ENCODE data around the gene LITAFD. TPM values are rescaled to one million over a fixed set of nuclear protein-coding genes. Genes with fewer than 3 reads are reported as not detected.

Gene LITAFD
- total RNA-seq, 1 experiment from 2014 or later, result not detected

DNA sequence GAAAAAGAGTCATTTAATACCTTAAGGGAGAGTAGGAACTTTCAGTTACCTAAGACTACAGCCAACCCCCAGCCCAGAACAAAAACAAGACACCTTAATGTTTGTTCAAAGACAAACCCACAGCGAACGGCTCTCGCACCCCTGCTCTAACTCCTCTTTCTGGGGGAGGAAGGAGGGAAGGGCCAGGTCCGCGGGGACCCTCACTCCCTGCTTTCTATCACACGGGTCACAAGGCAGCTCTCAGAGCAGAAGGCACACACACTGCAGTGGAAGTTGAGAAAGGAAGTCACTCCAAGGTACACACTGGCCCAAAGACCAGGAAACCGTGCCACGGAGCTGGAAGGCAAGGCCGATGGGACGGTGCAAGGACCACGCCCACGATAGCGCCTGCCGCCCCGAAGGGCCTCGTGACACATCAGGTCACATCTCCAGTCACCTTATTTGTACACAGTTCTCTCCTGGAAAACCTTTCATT lies 10.0 kb downstream of the LITAFD start:
- Mint-ChIP-seq H3K27ac (ENCODE audit: low read depth, unreplicated experiment) (peak overlapping the region; percentile 42), H3K9me3 (ENCODE audit: unreplicated experiment) (no peaks in the 10 kb centered on the region), H3K4me1 (ENCODE audit: insufficient read depth, unreplicated experiment) (peaks cover 4% of the 10 kb centered on the region), H3K4me3 (ENCODE audit: unreplicated experiment) (no peak overlapping the region), H3K27me3 (ENCODE audit: insufficient read depth, unreplicated experiment) (no peaks in the 10 kb centered on the region), H3K36me3 (ENCODE audit: insufficient read depth, unreplicated experiment) (peaks cover 68% of the 10 kb centered on the region)
- TF ChIP-seq, protein P1, sequence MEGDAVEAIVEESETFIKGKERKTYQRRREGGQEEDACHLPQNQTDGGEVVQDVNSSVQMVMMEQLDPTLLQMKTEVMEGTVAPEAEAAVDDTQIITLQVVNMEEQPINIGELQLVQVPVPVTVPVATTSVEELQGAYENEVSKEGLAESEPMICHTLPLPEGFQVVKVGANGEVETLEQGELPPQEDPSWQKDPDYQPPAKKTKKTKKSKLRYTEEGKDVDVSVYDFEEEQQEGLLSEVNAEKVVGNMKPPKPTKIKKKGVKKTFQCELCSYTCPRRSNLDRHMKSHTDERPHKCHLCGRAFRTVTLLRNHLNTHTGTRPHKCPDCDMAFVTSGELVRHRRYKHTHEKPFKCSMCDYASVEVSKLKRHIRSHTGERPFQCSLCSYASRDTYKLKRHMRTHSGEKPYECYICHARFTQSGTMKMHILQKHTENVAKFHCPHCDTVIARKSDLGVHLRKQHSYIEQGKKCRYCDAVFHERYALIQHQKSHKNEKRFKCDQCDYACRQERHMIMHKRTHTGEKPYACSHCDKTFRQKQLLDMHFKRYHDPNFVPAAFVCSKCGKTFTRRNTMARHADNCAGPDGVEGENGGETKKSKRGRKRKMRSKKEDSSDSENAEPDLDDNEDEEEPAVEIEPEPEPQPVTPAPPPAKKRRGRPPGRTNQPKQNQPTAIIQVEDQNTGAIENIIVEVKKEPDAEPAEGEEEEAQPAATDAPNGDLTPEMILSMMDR (IDR thresholded peaks at IDR 0.05; ENCODE audit: unreplicated experiment), result no peak
- POLR2A ChIA-PET, result no interaction called here
- no peak for DNase-seq (ENCODE audit: unreplicated experiment)
- no TSS peak for BruUV-seq (replicated peaks)
- CTCF ChIA-PET, result interaction anchor here (0.6 to 7.8 kb wide), 4 partner anchors 13 to 1359 kb away, joined by 3 to 56 read pairs (median 4); partner anchors contain the start of gene LITAFD
- intact Hi-C loops (cut with micrococcal nuclease), result no loop called here

DNA sequence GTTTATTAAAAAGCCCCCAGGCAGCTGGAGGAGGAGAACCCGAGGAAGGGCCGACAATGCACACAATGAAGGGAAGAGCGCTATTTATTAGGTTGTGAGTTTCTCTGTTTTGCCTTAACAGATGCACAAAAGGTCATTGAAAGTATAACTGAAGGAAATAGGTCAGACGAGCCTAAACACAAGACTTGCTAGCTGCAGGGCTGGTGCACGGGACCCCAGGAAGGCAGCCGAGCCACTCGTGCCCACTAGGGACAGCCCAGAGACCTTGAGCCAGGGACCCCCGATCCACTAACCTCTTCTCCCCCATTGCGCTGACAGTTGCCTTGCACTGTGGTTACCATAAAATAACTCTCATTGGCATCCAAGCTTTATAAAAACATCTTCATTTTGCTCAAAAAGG lies 11.3 kb downstream of the LITAFD start:
- ChIA-PET POLR2A (no interaction called here), CTCF (interaction anchor here (0.9 to 7.8 kb wide), 3 partner anchors 9 to 43 kb away, joined by 3 to 56 read pairs (median 3); partner anchors contain the start of gene LITAFD)
- no peaks in the 10 kb centered on the region for H3K4me1 Mint-ChIP-seq (ENCODE audit: insufficient read depth, unreplicated experiment)
- no peak for DNase-seq (ENCODE audit: unreplicated experiment)
- intact Hi-C loops (cut with micrococcal nuclease), result no loop called here
- no peak overlapping the region for H3K27ac Mint-ChIP-seq (ENCODE audit: low read depth, unreplicated experiment)
- H3K27me3 Mint-ChIP-seq (ENCODE audit: insufficient read depth, unreplicated experiment), result no peaks in the 10 kb centered on the region
- H3K9me3 Mint-ChIP-seq (ENCODE audit: unreplicated experiment), result no peaks in the 10 kb centered on the region
- H3K36me3 Mint-ChIP-seq (ENCODE audit: insufficient read depth, unreplicated experiment), result peaks cover 80% of the 10 kb centered on the region
- BruUV-seq (replicated peaks), result TSS peak; percentile 32
- H3K4me3 Mint-ChIP-seq (ENCODE audit: unreplicated experiment), result no peak overlapping the region
- TF ChIP-seq, protein P1 (IDR thresholded peaks at IDR 0.05; ENCODE audit: unreplicated experiment), result no peak

DNA sequence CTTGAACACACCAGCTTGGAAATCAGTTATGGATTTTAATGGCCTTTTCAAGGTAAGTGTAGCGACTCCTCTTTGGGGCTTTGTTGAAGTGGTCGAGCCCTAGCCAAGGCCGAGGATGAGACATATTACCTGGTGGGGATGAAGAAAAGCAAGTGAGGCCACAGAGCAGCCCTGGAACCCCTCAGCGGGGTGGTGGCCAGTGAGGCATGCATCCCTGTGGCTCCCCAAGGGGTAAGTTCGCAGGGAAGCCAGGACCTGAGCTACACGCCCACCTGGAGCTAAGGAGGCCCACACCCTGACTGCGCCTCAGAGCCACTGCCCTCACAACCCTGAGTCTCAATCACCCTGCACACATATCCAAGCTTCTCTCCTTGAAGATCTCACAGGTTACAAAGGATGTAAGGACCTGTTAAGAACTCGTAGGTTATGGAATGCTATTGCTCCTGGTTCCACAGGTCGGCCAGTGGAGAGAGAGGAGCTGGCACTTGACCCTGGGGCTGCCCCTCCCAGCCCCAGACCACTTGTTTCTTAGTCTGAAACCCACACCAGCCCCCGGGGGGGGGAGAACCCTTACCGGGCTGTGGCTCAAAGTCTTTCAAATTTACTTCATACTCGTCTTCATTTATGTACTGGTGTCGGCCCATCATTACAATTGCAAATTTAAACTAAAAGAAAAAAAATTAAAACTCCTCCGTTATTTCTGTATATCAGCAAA lies 12.0 kb downstream of the LITAFD start:
- ChIA-PET CTCF (interaction anchor here (0.9 to 7.8 kb wide), 2 partner anchors 9 to 15 kb away, joined by 3 to 56 read pairs; partner anchors contain the start of gene LITAFD), POLR2A (no interaction called here)
- TF ChIP-seq, protein P1 (IDR thresholded peaks at IDR 0.05; ENCODE audit: unreplicated experiment), result no peak
- peaks cover 88% of the 10 kb centered on the region for H3K36me3 Mint-ChIP-seq (ENCODE audit: insufficient read depth, unreplicated experiment)
- intact Hi-C loops (cut with micrococcal nuclease), result no loop called here
- no peak for DNase-seq (ENCODE audit: unreplicated experiment)
- BruUV-seq (replicated peaks), result no TSS peak
- no peaks in the 10 kb centered on the region for H3K27me3 Mint-ChIP-seq (ENCODE audit: insufficient read depth, unreplicated experiment)
- no peak overlapping the region for H3K27ac Mint-ChIP-seq (ENCODE audit: low read depth, unreplicated experiment)
- H3K9me3 Mint-ChIP-seq (ENCODE audit: unreplicated experiment), result no peaks in the 10 kb centered on the region
- no peaks in the 10 kb centered on the region for H3K4me1 Mint-ChIP-seq (ENCODE audit: insufficient read depth, unreplicated experiment)
- H3K4me3 Mint-ChIP-seq (ENCODE audit: unreplicated experiment), result no peak overlapping the region

DNA sequence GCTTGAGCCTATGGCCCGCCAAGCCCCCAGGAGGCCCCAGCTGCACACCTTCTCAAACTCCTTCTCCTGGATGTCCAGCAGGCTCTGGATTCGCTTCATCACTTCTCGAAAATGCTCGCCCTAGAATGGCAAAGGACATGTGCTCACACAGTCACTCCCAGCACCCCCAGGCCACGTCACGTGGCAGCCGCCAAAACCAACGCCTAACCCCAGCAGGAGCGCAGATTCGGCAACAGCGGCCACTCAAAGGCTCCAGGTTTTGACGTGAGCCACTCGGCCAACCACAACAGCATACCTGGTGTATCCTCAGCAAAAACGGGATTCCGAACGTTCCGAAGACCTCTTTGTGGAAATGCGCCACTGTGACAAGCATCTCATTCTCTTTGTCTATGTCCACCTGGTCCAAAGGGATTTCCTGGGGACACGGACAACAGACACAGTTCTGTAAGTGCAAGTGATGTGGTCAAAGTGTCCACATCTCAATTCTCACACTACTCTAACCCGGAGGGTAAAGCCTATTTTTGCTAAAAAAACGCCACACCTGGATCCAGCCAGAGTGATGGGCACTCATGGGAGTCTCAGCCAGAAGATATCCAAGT lies 12.7 kb downstream of the LITAFD start:
- Mint-ChIP-seq H3K27ac (ENCODE audit: low read depth, unreplicated experiment) (no peak overlapping the region), H3K4me1 (ENCODE audit: insufficient read depth, unreplicated experiment) (no peaks in the 10 kb centered on the region), H3K4me3 (ENCODE audit: unreplicated experiment) (no peak overlapping the region), H3K9me3 (ENCODE audit: unreplicated experiment) (no peaks in the 10 kb centered on the region), H3K36me3 (ENCODE audit: insufficient read depth, unreplicated experiment) (peaks cover 95% of the 10 kb centered on the region), H3K27me3 (ENCODE audit: insufficient read depth, unreplicated experiment) (no peaks in the 10 kb centered on the region)
- ChIA-PET POLR2A (no interaction called here), CTCF (interaction anchor here (0.7 to 7.8 kb wide), 4 partner anchors 11 to 232 kb away, joined by 3 to 56 read pairs (median 6); partner anchors contain the start of gene LITAFD)
- TF ChIP-seq, protein P1 (IDR thresholded peaks at IDR 0.05; ENCODE audit: unreplicated experiment), result no peak
- no peak for DNase-seq (ENCODE audit: unreplicated experiment)
- BruUV-seq (replicated peaks), result no TSS peak
- intact Hi-C loops (cut with micrococcal nuclease), result no loop called here
